PC-9 (cell line): ENCODE results near the gene SBF1. TPM values are rescaled to one million over a fixed set of nuclear protein-coding genes. Genes with fewer than 3 reads are reported as not detected.
"Not testable (repeated sequence)": the region's sequence is repeated elsewhere in the genome, so short reads cannot be mapped to it uniquely, and the experiment has no call there.

ENCODE experiments used
- BruUV-seq: library from RNA; stranded (reverse); fragments of 400-500 nt; replicated peaks from 2 replicates; lab custom pipeline; 2021; lab: Mats Ljungman, UMichigan
- CTCF ChIA-PET: fragments of 300-600 bp; sonication (Branson Sonifier 250); formaldehyde crosslinking; loops from one replicate; lab custom pipeline; 2022; ENCODE audit warnings: antibody characterized with exemption; lab: Charles Lee
- POLR2A ChIA-PET: fragments of 300-600 bp; sonication (Branson Sonifier 250); formaldehyde crosslinking; loops from one replicate; lab custom pipeline; 2022; ENCODE audit warnings: antibody characterized with exemption; ENCODE audit not compliant: unreplicated experiment; lab: Charles Lee
- DNase-seq, 2 experiments: peaks; one replicate each; pipeline versions ENCODE4 v3.0.0 to v3.0.0-alpha.2; 2015 to 2022; ENCODE audit warnings: mixed read lengths in 1 of 2
- H2AFZ ChIP-seq: fragments of 200-600 bp; sonication (generic); 2 replicates; pipeline ENCODE4 v1.8.1; 2017; ENCODE audit warnings: antibody characterized with exemption
- H3F3A ChIP-seq: fragments of 200-600 bp; sonication (generic); 2 replicates; pipeline ENCODE4 v1.8.1; 2017; ENCODE audit warnings: antibody characterized with exemption, mild to moderate bottlenecking, low read depth; ENCODE audit not compliant: insufficient read depth
- H3K27ac ChIP-seq: fragments of 200-600 bp; sonication (generic); 2 replicates; pipeline ENCODE4 v1.6.1; 2016; ENCODE audit warnings: mixed run types
- H3K27me3 ChIP-seq: fragments of 200-600 bp; sonication (generic); 2 replicates; pipeline ENCODE4 v1.6.1; 2016; ENCODE audit warnings: low read depth, mixed run types; ENCODE audit not compliant: insufficient read depth
- H3K36me3 ChIP-seq: fragments of 200-600 bp; sonication (generic); 2 replicates; pipeline ENCODE4 v1.6.1; 2016; ENCODE audit warnings: low read depth, mixed run types
- H3K4me1 ChIP-seq: fragments of 200-600 bp; sonication (generic); replicated peaks from 2 replicates; pipeline ENCODE4 v1.6.1; 2016; ENCODE audit warnings: mixed run types; ENCODE audit not compliant: insufficient read depth
- H3K4me2 ChIP-seq: fragments of 200-600 bp; sonication (generic); 2 replicates; pipeline ENCODE4 v1.6.1; 2017; ENCODE audit warnings: mixed run types
- H3K4me3 ChIP-seq: fragments of 200-600 bp; sonication (generic); 2 replicates; pipeline ENCODE4 v1.6.1; 2016; ENCODE audit warnings: mixed run types
- H3K79me2 ChIP-seq: fragments of 200-600 bp; sonication (generic); 2 replicates; pipeline ENCODE4 v1.6.1; 2017; ENCODE audit warnings: low read depth, mixed run types
- H3K9me2 ChIP-seq: fragments of 200-600 bp; sonication (generic); 2 replicates; pipeline ENCODE4 v1.8.1; 2017; ENCODE audit warnings: mild to moderate bottlenecking; ENCODE audit not compliant: insufficient read depth
- H3K9me3 ChIP-seq: fragments of 200-600 bp; sonication (generic); 2 replicates; pipeline ENCODE4 v1.8.1; 2016; ENCODE audit warnings: low read depth; ENCODE audit not compliant: insufficient read depth
- H4K20me1 ChIP-seq: fragments of 200-600 bp; sonication (generic); 2 replicates; pipeline ENCODE4 v1.8.1; 2017; ENCODE audit not compliant: insufficient read depth
- EZH2 ChIP-seq: fragments of 200-600 bp; sonication (generic); IDR thresholded peaks from 2 replicates; pipeline ENCODE4 v1.8.0; 2017; ENCODE audit warnings: antibody characterized with exemption, low read depth
- intact Hi-C: fragments of 100-400 bp; cut with micrococcal nuclease; formaldehyde crosslinking; loops from one replicate; pipeline ENCODE4 v1.10.0; 2022; ENCODE audit not compliant: unreplicated experiment
- total RNA-seq: library from RNA; stranded (reverse); gene quantifications from 2 replicates; pipeline ENCODE4 v1.2.3, GENCODE V29; 2021
- TF ChIP-seq, protein P1 (sequence below): fragments of 200-600 bp; sonication (generic); conservative IDR thresholded peaks from 2 replicates; pipeline ENCODE4 v1.6.1; 2017; ENCODE audit warnings: mixed run types, antibody characterized with exemption, mild to moderate bottlenecking, moderate library complexity

The SBF1 gene
- total RNA-seq, 1 experiment from 2014 or later: 85.2 TPM

DNA sequence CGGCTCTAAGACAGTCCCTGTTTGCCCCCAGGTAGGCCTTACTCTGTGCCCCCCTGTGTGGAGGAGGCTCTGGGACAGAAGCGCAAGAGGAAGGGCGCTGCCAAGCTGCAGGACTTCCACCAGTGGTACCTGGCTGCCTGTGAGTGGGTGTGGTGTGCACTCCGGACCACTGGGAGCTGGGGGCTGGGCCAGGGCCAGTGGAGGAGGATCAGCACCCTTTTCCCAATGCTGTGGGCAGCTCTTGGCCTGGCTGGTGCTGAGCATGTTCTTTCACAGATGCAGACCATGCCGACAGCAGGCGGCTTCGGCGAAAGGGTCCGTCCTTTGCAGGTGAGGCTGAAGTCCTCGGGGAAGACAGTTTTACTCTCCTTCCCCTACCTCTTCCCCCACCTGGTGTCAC is 46.9 kb upstream of the SBF1 start:
- ChIA-PET CTCF (interaction anchor here (0.5 kb wide), 1 partner anchor 23 kb away, joined by 14 read pairs; no protein-coding TSS in a partner anchor), POLR2A (no interaction called here)
- Histone ChIP-seq H3K4me3 (no peak overlapping the region), H3K9me2 (no peaks in the 10 kb centered on the region), H3K36me3 (peaks cover 26% of the 10 kb centered on the region), H3K27ac (no peak overlapping the region), H2AFZ (no peak overlapping the region), H3K4me1 (peaks cover 12% of the 10 kb centered on the region), H3K4me2 (no peak overlapping the region), H3K79me2 (peaks cover 23% of the 10 kb centered on the region), H3K9me3 (no peaks in the 10 kb centered on the region), H3F3A (peaks cover 30% of the 10 kb centered on the region), H3K27me3 (no peaks in the 10 kb centered on the region), H4K20me1 (peaks cover 24% of the 10 kb centered on the region)
- no peak for TF ChIP-seq EZH2
- TF ChIP-seq, protein P1, sequence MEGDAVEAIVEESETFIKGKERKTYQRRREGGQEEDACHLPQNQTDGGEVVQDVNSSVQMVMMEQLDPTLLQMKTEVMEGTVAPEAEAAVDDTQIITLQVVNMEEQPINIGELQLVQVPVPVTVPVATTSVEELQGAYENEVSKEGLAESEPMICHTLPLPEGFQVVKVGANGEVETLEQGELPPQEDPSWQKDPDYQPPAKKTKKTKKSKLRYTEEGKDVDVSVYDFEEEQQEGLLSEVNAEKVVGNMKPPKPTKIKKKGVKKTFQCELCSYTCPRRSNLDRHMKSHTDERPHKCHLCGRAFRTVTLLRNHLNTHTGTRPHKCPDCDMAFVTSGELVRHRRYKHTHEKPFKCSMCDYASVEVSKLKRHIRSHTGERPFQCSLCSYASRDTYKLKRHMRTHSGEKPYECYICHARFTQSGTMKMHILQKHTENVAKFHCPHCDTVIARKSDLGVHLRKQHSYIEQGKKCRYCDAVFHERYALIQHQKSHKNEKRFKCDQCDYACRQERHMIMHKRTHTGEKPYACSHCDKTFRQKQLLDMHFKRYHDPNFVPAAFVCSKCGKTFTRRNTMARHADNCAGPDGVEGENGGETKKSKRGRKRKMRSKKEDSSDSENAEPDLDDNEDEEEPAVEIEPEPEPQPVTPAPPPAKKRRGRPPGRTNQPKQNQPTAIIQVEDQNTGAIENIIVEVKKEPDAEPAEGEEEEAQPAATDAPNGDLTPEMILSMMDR: no peak
- DNase-seq: no peak
- intact Hi-C loops: no loop called here
- BruUV-seq: no TSS peak

DNA sequence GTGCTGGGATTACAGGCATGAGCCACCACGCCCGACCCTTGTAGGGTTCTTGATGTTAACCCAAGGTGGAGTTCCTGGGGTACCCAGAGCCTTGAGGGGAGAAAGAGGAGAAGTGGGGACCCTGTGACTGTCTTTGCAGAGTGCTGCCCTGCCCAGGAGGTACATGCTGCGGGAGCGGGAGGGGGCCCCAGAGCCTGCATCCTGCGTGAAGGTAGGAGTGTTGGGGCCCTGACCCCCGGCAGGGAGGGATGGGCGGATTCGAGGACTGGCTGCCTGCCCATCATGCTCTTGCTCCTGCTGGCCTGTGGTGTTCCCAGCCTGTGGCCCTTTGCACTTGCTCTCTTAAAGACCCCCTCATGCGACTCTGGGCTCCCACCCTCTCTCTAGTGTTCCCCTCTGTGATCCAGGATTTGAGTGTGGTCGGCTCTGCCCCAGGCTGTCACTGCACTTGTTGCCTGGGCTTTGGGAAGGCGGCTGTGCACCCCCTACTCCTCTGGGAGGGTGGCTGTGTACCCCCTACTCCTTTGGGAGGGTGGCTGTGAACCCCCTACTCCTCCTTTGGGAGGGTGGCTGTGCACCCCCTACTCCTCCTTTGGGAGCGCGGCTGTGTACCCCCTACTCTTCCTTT is 46.1 kb upstream of the SBF1 start:
- peaks cover 28% of the 10 kb centered on the region for H4K20me1 ChIP-seq
- H3K4me3 ChIP-seq: no peak overlapping the region
- H2AFZ ChIP-seq: no peak overlapping the region
- peaks cover 12% of the 10 kb centered on the region for H3K4me1 ChIP-seq
- DNase-seq: no peak
- H3K4me2 ChIP-seq: no peak overlapping the region
- TF ChIP-seq, protein P1: no peak
- TF ChIP-seq EZH2: no peak
- H3K9me3 ChIP-seq: no peaks in the 10 kb centered on the region
- intact Hi-C loops: no loop called here
- no peaks in the 10 kb centered on the region for H3K9me2 ChIP-seq
- H3K36me3 ChIP-seq: peaks cover 26% of the 10 kb centered on the region
- no peaks in the 10 kb centered on the region for H3K27me3 ChIP-seq
- H3F3A ChIP-seq: peaks cover 23% of the 10 kb centered on the region
- ChIA-PET POLR2A (no interaction called here), CTCF (interaction anchor here (0.5 kb wide), 1 partner anchor 22 kb away, joined by 14 read pairs; no protein-coding TSS in a partner anchor)
- no peak overlapping the region for H3K27ac ChIP-seq
- BruUV-seq: no TSS peak
- H3K79me2 ChIP-seq: peaks cover 29% of the 10 kb centered on the region

DNA sequence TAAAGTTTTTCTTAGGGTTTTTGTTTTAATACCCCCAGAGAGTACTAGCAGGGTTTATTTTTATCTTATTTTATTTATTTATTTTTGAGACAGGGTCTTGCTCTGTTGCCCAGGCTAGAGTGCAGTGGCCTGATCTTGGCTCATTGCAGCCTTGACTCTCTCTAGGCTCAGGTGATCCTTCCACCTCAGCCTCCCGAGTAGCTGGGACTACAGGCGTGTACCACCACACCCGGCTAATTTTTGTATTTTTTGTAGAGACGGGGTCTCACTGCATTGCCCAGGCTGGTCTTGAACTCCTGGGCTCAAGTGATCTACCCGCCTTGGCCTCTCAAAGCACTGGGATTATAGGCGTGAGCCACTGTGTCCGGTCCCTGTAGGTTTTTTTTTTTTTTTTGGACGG is 45.3 kb upstream of the SBF1 start:
- H3K4me2 ChIP-seq, DNase-seq, intact Hi-C loops, H2AFZ ChIP-seq, H3K9me3 ChIP-seq, H3K9me2 ChIP-seq, H3K27ac ChIP-seq, H3K4me3 ChIP-seq, BruUV-seq, H3K27me3 ChIP-seq, POLR2A ChIA-PET, CTCF ChIA-PET: not testable (repeated sequence)
- Histone ChIP-seq H4K20me1 (peaks cover 32% of the 10 kb centered on the region), H3K36me3 (peaks cover 26% of the 10 kb centered on the region), H3K4me1 (peaks cover 12% of the 10 kb centered on the region), H3F3A (peaks cover 19% of the 10 kb centered on the region), H3K79me2 (peaks cover 32% of the 10 kb centered on the region)
